Epithelial cell of proximal tubule (primary cell): Measurements from ENCODE around the gene AMMECR1L. TPM values are rescaled to one million over a fixed set of nuclear protein-coding genes. Genes with fewer than 3 reads are reported as not detected.
"Not testable (repeated sequence)": the region's sequence is repeated elsewhere in the genome, so short reads cannot be mapped to it uniquely, and the experiment has no call there.

Source experiments
- DNase-seq: peaks from one replicate; pipeline ENCODE4 v3.0.0-alpha.2; 2011; ENCODE audit warnings: low read depth
- H3K4me3 ChIP-seq: 2 replicates; pipeline ENCODE4 v1.5.1; 2011; ENCODE audit warnings: low read depth, mild to moderate bottlenecking, low read length
- total RNA-seq: library from RNA; depleted of rRNA; stranded (reverse); fragments of >200 nt; gene quantifications from 2 replicates; pipeline ENCODE4 v1.2.3, GENCODE V29; 2015
- TF ChIP-seq, protein P1 (sequence below): conservative IDR thresholded peaks from 2 replicates; pipeline ENCODE4 v1.5.1; 2012; ENCODE audit warnings: low read depth, mild to moderate bottlenecking, low read length

Gene AMMECR1L
- total RNA-seq = 10.7 and 14.0 TPM in 2 replicates

DNA sequence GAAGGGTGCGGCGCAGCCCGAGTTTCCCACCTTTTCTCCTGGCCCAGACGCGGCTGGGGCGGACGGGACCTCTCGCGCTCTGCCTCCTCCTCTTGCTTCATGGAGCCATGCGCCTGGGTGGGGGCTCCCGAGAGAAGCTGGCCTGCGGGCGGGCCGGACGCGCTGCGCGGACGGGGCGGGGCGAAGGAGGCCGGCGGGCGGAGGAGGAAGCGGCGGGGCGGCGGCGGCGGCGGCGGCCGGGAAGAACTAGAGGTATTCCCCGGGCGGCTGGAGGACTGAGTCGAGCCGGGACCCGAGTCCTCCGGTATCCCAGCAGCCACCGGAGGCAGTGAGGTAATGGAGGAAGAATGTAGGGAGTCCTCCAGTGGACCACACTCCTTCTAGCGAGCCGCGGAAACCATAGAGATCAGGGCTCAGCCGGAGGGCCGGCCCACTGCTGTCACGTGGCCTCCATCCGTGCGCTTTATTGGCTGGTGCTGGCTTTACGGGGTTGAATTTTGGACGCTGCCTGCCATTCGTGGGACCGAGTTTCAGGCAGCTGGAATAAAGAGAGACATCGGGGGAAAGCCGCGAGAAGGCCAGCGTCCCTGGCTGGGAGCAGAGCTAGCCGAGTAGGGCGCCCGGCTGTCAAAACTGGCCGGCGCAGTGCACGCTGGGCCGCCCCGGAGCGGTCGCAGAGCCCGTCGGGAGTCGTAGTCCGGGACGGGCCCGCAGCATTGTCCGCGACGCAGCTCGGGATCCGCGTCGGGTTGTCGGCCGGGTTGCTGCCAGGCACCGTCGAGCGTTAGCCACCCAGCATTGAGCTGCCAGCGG lies at the start of gene AMMECR1L:
AMMECR1L (minus strand) TSS at position 177 of the 813 bp plus-strand sequence. CDS start 11,722 bp downstream, outside the sequence.
- peak within 1 kb of the TSS; percentile 61 for H3K4me3 ChIP-seq
- not testable (repeated sequence) for DNase-seq

DNA sequence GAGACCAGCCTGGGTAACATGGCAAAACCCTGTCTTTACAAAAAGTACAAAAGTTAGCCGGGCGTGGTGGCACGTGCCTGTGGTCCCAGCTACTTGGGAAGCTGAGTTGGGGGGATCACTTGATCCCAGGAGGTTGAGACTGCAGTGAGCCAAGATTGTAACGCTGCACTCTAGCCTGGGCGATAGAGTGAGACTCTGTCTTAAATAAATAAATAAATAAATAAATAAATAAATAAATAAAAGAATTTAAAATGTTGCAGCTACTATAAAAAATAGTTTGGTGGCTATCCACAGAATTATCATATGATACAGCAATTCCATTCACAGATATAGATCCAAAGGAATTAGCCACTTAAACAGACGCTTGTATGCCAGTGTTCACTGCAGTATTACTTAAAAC lies 49.6 kb upstream of the AMMECR1L start:
- no peak overlapping the region for H3K4me3 ChIP-seq
- TF ChIP-seq, protein P1, sequence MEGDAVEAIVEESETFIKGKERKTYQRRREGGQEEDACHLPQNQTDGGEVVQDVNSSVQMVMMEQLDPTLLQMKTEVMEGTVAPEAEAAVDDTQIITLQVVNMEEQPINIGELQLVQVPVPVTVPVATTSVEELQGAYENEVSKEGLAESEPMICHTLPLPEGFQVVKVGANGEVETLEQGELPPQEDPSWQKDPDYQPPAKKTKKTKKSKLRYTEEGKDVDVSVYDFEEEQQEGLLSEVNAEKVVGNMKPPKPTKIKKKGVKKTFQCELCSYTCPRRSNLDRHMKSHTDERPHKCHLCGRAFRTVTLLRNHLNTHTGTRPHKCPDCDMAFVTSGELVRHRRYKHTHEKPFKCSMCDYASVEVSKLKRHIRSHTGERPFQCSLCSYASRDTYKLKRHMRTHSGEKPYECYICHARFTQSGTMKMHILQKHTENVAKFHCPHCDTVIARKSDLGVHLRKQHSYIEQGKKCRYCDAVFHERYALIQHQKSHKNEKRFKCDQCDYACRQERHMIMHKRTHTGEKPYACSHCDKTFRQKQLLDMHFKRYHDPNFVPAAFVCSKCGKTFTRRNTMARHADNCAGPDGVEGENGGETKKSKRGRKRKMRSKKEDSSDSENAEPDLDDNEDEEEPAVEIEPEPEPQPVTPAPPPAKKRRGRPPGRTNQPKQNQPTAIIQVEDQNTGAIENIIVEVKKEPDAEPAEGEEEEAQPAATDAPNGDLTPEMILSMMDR = no peak
- DNase-seq = no peak

DNA sequence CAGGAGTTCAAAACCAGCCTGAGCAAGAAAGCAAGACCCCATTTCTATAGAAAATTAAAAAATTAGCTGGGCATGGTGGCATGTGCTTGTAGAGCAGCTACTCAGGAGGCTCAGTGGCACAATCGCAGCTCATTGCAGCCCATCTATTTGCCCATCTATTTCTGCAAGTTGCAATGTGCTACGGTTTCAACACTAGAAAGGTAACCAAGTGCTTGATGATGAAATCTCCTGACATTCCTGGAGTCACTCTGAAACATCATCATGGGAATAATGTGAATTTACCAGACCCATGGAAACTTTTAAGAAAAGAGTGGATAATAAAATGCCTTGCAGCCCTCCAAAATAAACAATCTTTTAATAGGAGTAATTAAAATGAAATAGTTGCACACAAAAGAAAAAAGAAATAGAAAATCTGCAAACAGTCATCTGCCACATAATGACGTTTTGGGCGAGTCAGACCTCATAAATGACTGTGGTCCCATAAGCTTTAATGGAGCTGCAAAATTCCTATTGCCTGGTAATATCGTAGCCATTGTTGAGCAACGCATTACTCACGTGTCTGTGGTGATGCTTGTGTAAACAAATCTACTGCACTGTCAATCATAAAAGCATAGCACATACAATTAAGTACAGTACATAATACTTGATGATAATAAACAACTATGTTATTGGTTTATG lies 46.6 kb upstream of the AMMECR1L start:
- no peak overlapping the region for H3K4me3 ChIP-seq
- TF ChIP-seq, protein P1 = no peak
- no peak for DNase-seq

DNA sequence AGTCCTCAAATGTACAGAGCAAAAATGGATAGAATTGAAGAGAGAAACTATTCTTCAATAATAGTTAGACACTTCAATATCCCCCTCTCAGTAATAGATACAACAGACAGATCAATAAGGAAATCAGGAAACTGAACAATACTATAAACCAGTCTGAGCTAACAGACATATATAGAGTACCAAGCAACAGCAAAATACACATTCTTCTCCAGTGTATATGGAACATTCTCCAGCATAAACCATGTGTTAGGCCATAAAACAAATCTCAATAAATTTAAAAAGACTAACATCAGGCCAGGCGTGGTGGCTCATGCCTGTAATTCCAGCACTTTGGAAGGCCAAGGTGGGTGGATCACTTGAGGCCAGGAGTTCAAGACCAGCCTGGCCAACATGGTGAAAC lies 43.7 kb upstream of the AMMECR1L start:
- TF ChIP-seq, protein P1 = no peak
- H3K4me3 ChIP-seq = no peak overlapping the region
- DNase-seq = no peak

DNA sequence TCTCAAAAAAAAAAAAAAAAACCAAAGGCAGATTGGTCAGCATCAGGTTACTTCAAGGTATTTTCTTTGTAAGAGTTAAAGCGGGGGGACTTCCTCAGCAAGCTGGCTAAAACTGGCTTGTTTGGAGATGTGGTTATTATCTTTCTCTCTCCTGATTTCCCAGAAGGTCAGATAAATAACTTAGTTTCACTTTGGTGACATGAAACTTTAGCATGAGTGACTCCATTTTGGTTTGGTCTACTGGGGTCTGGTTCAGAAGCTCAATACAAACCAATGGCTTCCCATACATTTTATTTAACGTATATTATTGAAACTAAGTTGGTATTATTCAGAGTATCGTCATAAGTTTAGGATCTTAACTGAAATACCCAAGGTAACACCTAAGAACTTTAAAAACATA lies 41.6 kb upstream of the AMMECR1L start:
- TF ChIP-seq, protein P1 = no peak
- no peak for DNase-seq
- no peak overlapping the region for H3K4me3 ChIP-seq

DNA sequence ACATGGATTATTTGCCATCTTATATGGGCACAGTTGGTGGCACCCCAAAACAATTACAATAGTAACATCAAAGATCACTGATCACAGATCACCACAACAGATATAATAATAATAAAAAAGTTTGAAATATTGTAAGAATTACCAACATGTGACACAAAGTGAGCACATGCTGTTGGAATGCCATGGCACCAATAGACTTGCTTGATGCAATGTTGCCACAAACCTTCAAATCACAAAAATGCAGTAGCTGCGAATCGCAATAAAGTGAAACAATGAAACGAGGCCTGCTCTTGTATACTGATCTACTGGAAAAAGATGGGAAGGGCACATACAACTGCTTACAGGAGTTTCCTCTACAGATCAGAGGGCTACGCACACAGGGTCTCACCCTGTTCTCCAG lies 32.2 kb upstream of the AMMECR1L start:
- DNase-seq = no peak
- TF ChIP-seq, protein P1 = no peak
- no peak overlapping the region for H3K4me3 ChIP-seq

DNA sequence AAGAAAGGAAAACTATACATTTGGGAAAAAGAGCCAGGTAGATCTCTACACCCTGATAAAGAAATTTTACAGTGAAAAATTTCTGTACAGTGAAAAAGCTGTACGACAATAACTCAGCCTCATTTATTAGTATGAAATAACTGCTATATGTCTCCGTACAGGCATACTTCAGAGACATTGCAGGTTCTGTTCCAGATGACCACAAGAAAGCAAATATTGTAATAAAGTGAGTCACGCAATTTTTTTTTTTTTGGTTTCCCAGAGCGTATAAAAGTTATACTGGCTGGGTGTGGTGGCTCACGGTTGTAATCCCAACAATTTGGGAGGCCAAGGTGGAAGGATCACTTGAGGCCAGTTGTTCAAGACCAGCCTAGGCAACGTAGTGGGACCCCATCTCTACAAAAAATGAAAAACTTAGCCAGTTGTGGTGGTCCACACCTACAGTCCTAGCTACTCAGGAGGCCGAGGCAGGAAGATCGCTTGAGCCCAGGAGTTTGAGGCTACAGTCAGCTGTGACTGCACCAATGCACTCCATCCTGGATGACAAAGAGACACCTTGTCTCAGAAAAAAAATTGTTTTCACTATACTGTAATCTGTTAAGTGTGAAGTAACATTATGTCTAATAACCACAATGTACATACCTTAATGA lies 28.2 kb upstream of the AMMECR1L start:
- H3K4me3 ChIP-seq = no peak overlapping the region
- DNase-seq = no peak
- TF ChIP-seq, protein P1 = no peak
